SK-N-SH (cell line): ENCODE measurements around the gene IP6K2.

Experiments used
- GABPA ChIP-seq: IDR thresholded peaks from 2 replicates; pipeline ENCODE4 v1.4.0; 2012; ENCODE audit warnings: low read depth, mild to moderate bottlenecking
- MAX ChIP-seq: IDR thresholded peaks from 2 replicates; pipeline ENCODE4 v1.4.0; 2012; ENCODE audit warnings: low read depth
- PBX3 ChIP-seq: IDR thresholded peaks from 2 replicates; pipeline ENCODE4; 2012
- POLR2AphosphoS5 ChIP-seq: IDR thresholded peaks from 2 replicates; pipeline ENCODE4 v1.6.1; 2012; ENCODE audit warnings: low read depth, low read length
- RAD21 ChIP-seq: IDR thresholded peaks from 2 replicates; pipeline ENCODE4 v1.6.1; 2012; ENCODE audit warnings: mild to moderate bottlenecking, low read length
- RFX5 ChIP-seq: IDR thresholded peaks from 2 replicates; pipeline ENCODE4 v1.6.1; 2012; ENCODE audit warnings: mild to moderate bottlenecking, improper control_type of control experiment, low read length
- SMC3 ChIP-seq: IDR thresholded peaks from 2 replicates; pipeline ENCODE4 v1.6.1; 2012; ENCODE audit warnings: low read depth, low read length, improper control_type of control experiment
- USF2 ChIP-seq: fragments of 150-350 bp; IDR thresholded peaks from 2 replicates; pipeline ENCODE4 v1.6.1; 2017; ENCODE audit warnings: antibody characterized with exemption, low read length, low read depth, borderline replicate concordance
- TF ChIP-seq, protein P1 (sequence below): fragments of 200-600 bp; sonication (generic); IDR thresholded peaks from 2 replicates; pipeline ENCODE4 v1.6.1; 2017; ENCODE audit warnings: antibody characterized with exemption, mild to moderate bottlenecking, moderate library complexity
- TF ChIP-seq, protein P2 (sequence below): IDR thresholded peaks from 2 replicates; pipeline ENCODE4 v1.6.1; 2012; ENCODE audit warnings: mild to moderate bottlenecking, low read depth, low read length, moderate library complexity

GRCh38 chr3:48672522-48672921 is 44.5 kb downstream of the IP6K2 start:
- TF ChIP-seq, protein P1, sequence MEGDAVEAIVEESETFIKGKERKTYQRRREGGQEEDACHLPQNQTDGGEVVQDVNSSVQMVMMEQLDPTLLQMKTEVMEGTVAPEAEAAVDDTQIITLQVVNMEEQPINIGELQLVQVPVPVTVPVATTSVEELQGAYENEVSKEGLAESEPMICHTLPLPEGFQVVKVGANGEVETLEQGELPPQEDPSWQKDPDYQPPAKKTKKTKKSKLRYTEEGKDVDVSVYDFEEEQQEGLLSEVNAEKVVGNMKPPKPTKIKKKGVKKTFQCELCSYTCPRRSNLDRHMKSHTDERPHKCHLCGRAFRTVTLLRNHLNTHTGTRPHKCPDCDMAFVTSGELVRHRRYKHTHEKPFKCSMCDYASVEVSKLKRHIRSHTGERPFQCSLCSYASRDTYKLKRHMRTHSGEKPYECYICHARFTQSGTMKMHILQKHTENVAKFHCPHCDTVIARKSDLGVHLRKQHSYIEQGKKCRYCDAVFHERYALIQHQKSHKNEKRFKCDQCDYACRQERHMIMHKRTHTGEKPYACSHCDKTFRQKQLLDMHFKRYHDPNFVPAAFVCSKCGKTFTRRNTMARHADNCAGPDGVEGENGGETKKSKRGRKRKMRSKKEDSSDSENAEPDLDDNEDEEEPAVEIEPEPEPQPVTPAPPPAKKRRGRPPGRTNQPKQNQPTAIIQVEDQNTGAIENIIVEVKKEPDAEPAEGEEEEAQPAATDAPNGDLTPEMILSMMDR = no peak
- no peak for TF ChIP-seq RFX5
- TF ChIP-seq USF2 = no peak
- TF ChIP-seq POLR2AphosphoS5 = no peak
- no peak for TF ChIP-seq MAX
- TF ChIP-seq, protein P2, sequence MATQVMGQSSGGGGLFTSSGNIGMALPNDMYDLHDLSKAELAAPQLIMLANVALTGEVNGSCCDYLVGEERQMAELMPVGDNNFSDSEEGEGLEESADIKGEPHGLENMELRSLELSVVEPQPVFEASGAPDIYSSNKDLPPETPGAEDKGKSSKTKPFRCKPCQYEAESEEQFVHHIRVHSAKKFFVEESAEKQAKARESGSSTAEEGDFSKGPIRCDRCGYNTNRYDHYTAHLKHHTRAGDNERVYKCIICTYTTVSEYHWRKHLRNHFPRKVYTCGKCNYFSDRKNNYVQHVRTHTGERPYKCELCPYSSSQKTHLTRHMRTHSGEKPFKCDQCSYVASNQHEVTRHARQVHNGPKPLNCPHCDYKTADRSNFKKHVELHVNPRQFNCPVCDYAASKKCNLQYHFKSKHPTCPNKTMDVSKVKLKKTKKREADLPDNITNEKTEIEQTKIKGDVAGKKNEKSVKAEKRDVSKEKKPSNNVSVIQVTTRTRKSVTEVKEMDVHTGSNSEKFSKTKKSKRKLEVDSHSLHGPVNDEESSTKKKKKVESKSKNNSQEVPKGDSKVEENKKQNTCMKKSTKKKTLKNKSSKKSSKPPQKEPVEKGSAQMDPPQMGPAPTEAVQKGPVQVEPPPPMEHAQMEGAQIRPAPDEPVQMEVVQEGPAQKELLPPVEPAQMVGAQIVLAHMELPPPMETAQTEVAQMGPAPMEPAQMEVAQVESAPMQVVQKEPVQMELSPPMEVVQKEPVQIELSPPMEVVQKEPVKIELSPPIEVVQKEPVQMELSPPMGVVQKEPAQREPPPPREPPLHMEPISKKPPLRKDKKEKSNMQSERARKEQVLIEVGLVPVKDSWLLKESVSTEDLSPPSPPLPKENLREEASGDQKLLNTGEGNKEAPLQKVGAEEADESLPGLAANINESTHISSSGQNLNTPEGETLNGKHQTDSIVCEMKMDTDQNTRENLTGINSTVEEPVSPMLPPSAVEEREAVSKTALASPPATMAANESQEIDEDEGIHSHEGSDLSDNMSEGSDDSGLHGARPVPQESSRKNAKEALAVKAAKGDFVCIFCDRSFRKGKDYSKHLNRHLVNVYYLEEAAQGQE = no peak
- TF ChIP-seq SMC3 = no peak
- TF ChIP-seq RAD21 = no peak
- no peak for TF ChIP-seq PBX3
- no peak for TF ChIP-seq GABPA
